Gastroesophageal sphincter (tissue), 3 donors: ENCODE results near the gene BAZ1A.

ENCODE experiments used
- CTCF ChIP-seq, 4 experiments: fragments of 200-600 bp in 2 of 4; fragments of 450-650 bp in 2 of 4; sonication (generic) in 1 of 4; IDR thresholded peaks; one replicate each; pipeline ENCODE4 v1.5.1; 2017 to 2019; ENCODE audit warnings: antibody characterized with exemption in 4 of 4, mild to moderate bottlenecking in 2 of 4, moderate library complexity in 2 of 4
- EP300 ChIP-seq: sonication (generic); formaldehyde crosslinking; IDR thresholded peaks from one replicate; pipeline ENCODE4 v1.6.1; 2017; ENCODE audit warnings: antibody characterized with exemption, mild to moderate bottlenecking
- POLR2A ChIP-seq, 2 donors: fragments of 450-650 bp; IDR thresholded peaks; one replicate each; pipeline ENCODE4 v1.6.1; 2017; ENCODE audit warnings: antibody characterized with exemption in 2 of 2, mild to moderate bottlenecking in 2 of 2, moderate library complexity in 1 of 2

GRCh38 chr14:34766606-34767005 lies 108.6 kb downstream of the BAZ1A start:
- TF ChIP-seq EP300 (no peak), CTCF (IDR thresholded peaks at IDR 0.05) (no peak), POLR2A (IDR thresholded peaks at IDR 0.05) (no peak)
